ENCODE data around the gene GRAP2. TPM values are rescaled to one million over a fixed set of nuclear protein-coding genes. Genes with fewer than 3 reads are reported as not detected.

Gene GRAP2
- total RNA-seq, 1 donor from 2014 or later = 4.2 TPM

GRCh38 chr22:39938509-39939111 is 37.7 kb downstream of the GRAP2 start:
- CTCF ChIA-PET = no interaction called here
- intact Hi-C loops (cut with micrococcal nuclease) = loop anchor here (5.0 kb wide), 1 partner anchor 36 kb away; the partner anchor contains the start of gene GRAP2
- POLR2A ChIA-PET = interaction anchor here (0.7 kb wide), 1 partner anchor 8 kb away, joined by 3 read pairs; no protein-coding TSS in a partner anchor
- DNase-seq (no peak), ATAC-seq (ENCODE audit: low read depth) (no peak)
- Mint-ChIP-seq H3K4me1 (peaks cover 73% of the 10 kb centered on the region), H3K36me3 (ENCODE audit: low read depth) (no peaks in the 10 kb centered on the region), H3K4me3 (no peak overlapping the region), H3K9me3 (no peaks in the 10 kb centered on the region), H3K27ac (no peak overlapping the region), H3K27me3 (no peaks in the 10 kb centered on the region)
- no peak for TF ChIP-seq CTCF (IDR thresholded peaks at IDR 0.05)

GRCh38 chr22:39939830-39940229 is 38.9 kb downstream of the GRAP2 start:
- Mint-ChIP-seq H3K9me3 (no peaks in the 10 kb centered on the region), H3K27ac (no peak overlapping the region), H3K4me3 (no peak overlapping the region), H3K36me3 (ENCODE audit: low read depth) (no peaks in the 10 kb centered on the region), H3K27me3 (no peaks in the 10 kb centered on the region), H3K4me1 (peaks cover 73% of the 10 kb centered on the region)
- POLR2A ChIA-PET = no interaction called here
- CTCF ChIA-PET = no interaction called here
- ATAC-seq (ENCODE audit: low read depth) (no peak), DNase-seq (no peak)
- intact Hi-C loops (cut with micrococcal nuclease) = loop anchor here (1.0 to 5.0 kb wide), 4 partner anchors 38 to 405 kb away; partner anchors contain the start of gene GRAP2
- no peak for TF ChIP-seq CTCF (IDR thresholded peaks at IDR 0.05)

DNA sequence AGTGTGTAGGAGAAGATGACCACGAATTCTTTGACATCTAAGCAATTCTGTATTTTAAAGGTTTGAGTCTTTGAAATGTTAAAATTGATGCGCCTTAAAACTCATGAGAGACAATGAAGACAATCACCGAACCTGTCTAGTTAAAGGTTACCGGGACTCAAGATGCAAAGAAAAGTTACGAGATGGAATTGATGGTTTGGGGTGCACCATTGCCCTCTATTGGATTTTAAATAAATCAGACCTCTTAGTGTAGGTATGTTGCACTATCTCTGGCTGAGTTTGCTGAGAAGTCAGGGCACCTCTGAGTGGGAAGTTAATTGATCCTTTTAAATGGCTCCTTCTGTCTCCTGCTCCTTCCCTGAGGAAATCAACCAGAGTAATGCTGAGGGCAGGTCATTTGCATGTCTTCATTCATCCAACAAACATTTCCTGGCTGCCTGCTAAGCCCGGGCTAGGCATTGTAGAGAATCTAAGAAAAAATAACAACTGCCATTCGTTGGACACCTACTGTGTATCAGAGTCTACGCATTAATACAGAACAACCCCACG is 39.9 kb downstream of the GRAP2 start:
- Mint-ChIP-seq H3K9me3 (no peaks in the 10 kb centered on the region), H3K27me3 (no peaks in the 10 kb centered on the region), H3K27ac (no peak overlapping the region), H3K36me3 (ENCODE audit: low read depth) (no peaks in the 10 kb centered on the region), H3K4me3 (no peak overlapping the region), H3K4me1 (peaks cover 73% of the 10 kb centered on the region)
- intact Hi-C loops (cut with micrococcal nuclease) = loop anchor here (1.0 to 2.0 kb wide), 3 partner anchors 84 to 406 kb away; no protein-coding TSS in a partner anchor
- ChIA-PET POLR2A (no interaction called here), CTCF (interaction anchor here (0.9 to 2.9 kb wide), 2 partner anchors 42 to 84 kb away, joined by 3 to 16 read pairs; no protein-coding TSS in a partner anchor)
- TF ChIP-seq CTCF (IDR thresholded peaks at IDR 0.05) = no peak
- no peak for DNase-seq
- peak; percentile 63 for ATAC-seq (ENCODE audit: low read depth)

- ChIA-PET POLR2A (no interaction called here), CTCF (interaction anchor here (0.9 to 2.9 kb wide), 5 partner anchors 42 to 407 kb away, joined by 3 to 16 read pairs (median 4); no protein-coding TSS in a partner anchor)
- Mint-ChIP-seq H3K27ac (no peak overlapping the region), H3K4me1 (peaks cover 71% of the 10 kb centered on the region), H3K9me3 (no peaks in the 10 kb centered on the region), H3K4me3 (no peak overlapping the region), H3K36me3 (ENCODE audit: low read depth) (no peaks in the 10 kb centered on the region), H3K27me3 (no peaks in the 10 kb centered on the region)
- intact Hi-C loops (cut with micrococcal nuclease) = loop anchor here (2.0 kb wide), 2 partner anchors 83 to 407 kb away; no protein-coding TSS in a partner anchor
- no peak for DNase-seq
- no peak for TF ChIP-seq CTCF (IDR thresholded peaks at IDR 0.05)
- no peak for ATAC-seq (ENCODE audit: low read depth)
Measured at GRCh38 chr22:39941601-39942000, 40.7 kb downstream of the GRAP2 start.

Data from activated B cell treated with CpG ODN at 0.5 μM for 24 hours (primary cell).